Endometrial microvascular endothelial cells (primary cell): ENCODE data around the gene PCSK6. TPM values are rescaled to one million over a fixed set of nuclear protein-coding genes. Genes with fewer than 3 reads are reported as not detected.

Experiments
- in situ Hi-C: cut with HindIII; loops from 2 replicates; pipeline ENCODE4 v1.10.0; 2017; ENCODE audit warnings: low sequenced_read_pairs, low pct_unique_long_range_greater_than_20kb; ENCODE audit errors: inconsistent ontology term
- total RNA-seq: library from RNA; depleted of rRNA; stranded (reverse); fragments of >200 nt; gene quantifications from one replicate; pipeline ENCODE4 v1.2.3, GENCODE V29; 2015; ENCODE audit errors: inconsistent ontology term

PCSK6 gene
- total RNA-seq, 1 donor from 2014 or later, result not detected

DNA sequence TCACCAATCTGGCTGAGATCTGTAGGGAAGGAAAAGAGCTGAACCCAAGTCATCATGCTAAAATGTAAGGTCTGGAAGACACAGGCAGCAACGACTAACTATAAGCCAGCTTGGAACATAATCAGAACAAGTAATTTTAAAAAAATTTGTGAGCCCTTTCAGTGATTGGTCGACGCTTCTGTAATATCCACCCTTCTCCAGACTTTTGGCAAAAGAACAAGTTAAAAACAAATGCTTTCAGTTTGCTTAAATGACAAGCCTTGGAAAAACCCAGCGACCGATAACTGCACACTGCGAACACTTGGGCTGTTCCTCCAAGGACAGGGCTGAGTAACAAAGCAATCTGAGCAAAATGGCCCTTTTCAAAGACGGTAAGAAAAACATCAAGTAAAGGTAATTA lies 49.6 kb downstream of the PCSK6 start:
- in situ Hi-C loops, result no loop called here

GRCh38 chr15:101439285-101439919 lies 50.1 kb downstream of the PCSK6 start:
- in situ Hi-C loops, result no loop called here

- in situ Hi-C loops, result no loop called here
Measured at GRCh38 chr15:101438482-101439284, 50.8 kb downstream of the PCSK6 start.

GRCh38 chr15:101437618-101438481 lies 51.7 kb downstream of the PCSK6 start:
- in situ Hi-C loops, result no loop called here

- in situ Hi-C loops, result no loop called here
Measured at GRCh38 chr15:101437209-101437608, 52.3 kb downstream of the PCSK6 start.

DNA sequence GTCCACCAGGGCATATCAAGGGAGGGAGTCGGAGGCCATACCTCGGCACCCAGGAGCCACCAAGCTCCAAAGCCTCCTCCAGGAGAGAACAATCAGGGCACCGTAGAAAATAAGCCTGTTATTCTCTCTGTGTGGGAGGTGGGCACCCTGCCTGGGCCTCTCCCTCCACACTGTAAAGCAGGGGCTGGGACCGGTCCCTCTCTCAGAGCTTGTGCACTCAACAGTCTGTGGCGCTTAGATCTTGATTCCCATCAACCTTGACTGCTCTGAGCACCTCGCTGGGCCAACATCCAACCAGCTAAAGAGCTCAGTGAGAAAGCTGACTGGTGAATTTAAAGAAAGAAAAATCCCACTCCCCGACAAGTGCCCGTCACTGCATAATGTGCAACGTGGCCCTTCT lies 53.0 kb downstream of the PCSK6 start:
- in situ Hi-C loops, result no loop called here

GRCh38 chr15:101435761-101436160 lies 53.7 kb downstream of the PCSK6 start:
- in situ Hi-C loops, result no loop called here

GRCh38 chr15:101434032-101434920 lies 55.2 kb downstream of the PCSK6 start:
- in situ Hi-C loops, result no loop called here

GRCh38 chr15:101433396-101433795 lies 56.1 kb downstream of the PCSK6 start:
- in situ Hi-C loops, result no loop called here

GRCh38 chr15:101432982-101433381 lies 56.5 kb downstream of the PCSK6 start:
- in situ Hi-C loops, result no loop called here

- in situ Hi-C loops, result no loop called here
Measured at GRCh38 chr15:101431748-101432147, 57.8 kb downstream of the PCSK6 start.

DNA sequence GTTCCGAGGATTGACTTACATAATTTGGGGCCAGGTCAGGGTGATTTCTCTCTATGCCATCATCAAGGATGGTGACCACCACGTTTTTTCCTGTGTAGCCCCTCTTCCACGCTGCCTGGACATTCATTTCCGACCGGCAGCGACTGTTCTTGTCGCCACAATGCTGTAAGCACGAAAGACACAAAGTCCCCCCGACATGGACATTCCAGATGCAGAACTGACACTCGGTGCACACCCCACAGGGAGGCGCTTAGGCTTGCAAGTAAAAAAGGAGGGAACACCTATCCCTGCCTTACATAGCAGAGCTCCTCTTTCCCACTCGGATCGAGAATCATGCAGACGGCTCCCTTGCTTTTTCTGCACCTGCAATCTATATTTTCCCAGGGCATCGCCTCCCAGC lies 58.2 kb downstream of the PCSK6 start:
- in situ Hi-C loops, result no loop called here

- in situ Hi-C loops, result no loop called here
Measured at GRCh38 chr15:101429646-101430045, 59.9 kb downstream of the PCSK6 start.

DNA sequence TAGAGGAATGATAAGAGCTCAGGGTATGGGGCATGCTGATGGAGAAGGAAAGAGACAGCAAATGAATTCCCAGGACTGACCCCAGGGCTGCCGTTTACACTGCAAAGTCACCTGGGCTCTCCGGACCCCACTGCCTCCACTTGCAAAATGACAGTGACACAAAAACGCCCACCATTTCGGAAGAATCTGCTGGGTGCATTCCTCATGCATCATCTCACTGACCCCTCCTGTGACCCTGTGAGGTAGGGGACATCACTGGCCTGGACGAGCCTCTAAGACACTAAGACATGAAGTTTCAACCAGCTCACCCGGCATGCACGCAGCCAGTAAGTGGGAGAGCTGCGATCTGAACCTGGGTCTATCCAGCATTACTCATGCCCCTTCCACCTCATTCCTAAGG lies 60.3 kb downstream of the PCSK6 start:
- in situ Hi-C loops, result no loop called here

GRCh38 chr15:101428758-101429157 lies 60.7 kb downstream of the PCSK6 start:
- in situ Hi-C loops, result no loop called here

- in situ Hi-C loops, result no loop called here
Measured at GRCh38 chr15:101427606-101428487, 61.7 kb downstream of the PCSK6 start.

DNA sequence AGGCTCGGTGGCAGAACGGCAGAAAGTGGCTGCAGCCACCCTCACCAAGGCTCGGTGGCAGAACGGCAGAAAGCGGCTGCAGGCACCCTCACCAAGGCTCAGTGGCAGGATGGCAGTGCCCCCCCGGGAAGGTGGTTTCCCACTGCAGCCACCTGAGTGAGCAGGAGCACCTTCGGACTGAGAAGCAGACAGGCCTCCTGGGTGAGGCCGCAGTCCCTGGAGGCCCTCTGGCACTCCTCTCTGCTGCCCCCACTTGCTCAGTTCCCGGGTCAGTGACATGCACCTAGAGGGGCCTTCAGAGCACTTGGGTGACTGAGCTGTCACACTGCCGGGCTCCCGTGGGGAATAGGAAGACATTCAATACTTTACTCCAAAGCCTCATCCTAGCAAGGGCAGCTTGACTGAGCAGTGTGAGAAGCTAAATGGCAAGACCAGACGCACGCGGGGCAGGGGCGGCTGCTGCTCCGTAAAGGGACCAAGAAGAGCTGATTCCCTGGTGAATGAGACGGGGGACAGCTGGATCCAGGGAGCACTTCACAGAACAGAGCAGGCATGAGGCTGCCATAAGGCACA lies 62.7 kb downstream of the PCSK6 start:
- in situ Hi-C loops, result no loop called here
